ENCODE measurements around the gene NR1D1. TPM values are rescaled to one million over a fixed set of nuclear protein-coding genes. Genes with fewer than 3 reads are reported as not detected.
A peak's percentile ranks its signal among the peaks of the same experiment; 100 is the strongest.

Gene NR1D1
- total RNA-seq, 1 experiment from 2014 or later, result 8.8 TPM

DNA sequence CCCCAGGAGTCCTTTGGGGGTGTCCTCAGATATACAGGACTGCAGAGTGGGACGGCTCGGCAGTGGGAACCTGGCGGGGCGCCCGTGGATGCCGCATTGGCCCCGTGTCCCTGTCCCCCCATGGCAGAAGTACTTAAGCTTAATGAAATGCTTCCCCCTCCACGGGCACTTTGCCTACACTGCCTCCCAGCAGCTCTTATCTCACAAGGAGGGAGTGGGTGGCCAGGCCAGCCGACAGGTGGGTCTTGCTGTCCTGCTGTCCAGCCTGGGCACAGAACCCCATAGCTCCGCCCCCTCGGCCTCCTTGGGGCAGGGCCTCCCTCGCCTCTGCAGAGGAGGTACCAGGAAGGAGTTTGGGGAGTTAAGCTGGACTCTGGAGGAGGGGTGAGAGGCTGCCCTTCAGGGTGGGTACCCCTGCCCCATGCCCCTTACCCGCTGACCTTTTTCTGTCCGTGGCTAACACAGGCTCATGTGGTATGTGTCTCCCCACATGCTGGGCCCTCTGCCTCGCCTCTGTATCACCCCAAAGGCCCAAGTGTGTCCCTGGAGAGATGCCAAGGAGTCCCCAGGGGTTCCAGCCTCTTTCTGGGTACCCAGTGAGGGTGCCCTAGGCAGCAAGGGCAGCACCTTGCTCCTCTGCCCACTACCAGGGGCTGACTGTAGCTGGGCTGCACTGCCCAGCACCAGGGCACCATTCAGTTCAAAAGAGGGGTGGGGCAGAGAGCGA, 28.9 kb downstream of the NR1D1 start:
- H3K27me3 ChIP-seq (ENCODE audit: control insufficient read depth, insufficient read depth, low read length), result no peaks in the 10 kb centered on the region
- TF ChIP-seq POLR2AphosphoS5 (IDR thresholded peaks at IDR 0.05; ENCODE audit: low read depth, low read length) (no peak), TCF7L2 (IDR thresholded peaks at IDR 0.05; ENCODE audit: low read depth, low read length) (no peak), SIN3A (IDR thresholded peaks at IDR 0.05; ENCODE audit: borderline replicate concordance, insufficient read depth, low read depth, low read length) (no peak)
- TF ChIP-seq, protein P1, sequence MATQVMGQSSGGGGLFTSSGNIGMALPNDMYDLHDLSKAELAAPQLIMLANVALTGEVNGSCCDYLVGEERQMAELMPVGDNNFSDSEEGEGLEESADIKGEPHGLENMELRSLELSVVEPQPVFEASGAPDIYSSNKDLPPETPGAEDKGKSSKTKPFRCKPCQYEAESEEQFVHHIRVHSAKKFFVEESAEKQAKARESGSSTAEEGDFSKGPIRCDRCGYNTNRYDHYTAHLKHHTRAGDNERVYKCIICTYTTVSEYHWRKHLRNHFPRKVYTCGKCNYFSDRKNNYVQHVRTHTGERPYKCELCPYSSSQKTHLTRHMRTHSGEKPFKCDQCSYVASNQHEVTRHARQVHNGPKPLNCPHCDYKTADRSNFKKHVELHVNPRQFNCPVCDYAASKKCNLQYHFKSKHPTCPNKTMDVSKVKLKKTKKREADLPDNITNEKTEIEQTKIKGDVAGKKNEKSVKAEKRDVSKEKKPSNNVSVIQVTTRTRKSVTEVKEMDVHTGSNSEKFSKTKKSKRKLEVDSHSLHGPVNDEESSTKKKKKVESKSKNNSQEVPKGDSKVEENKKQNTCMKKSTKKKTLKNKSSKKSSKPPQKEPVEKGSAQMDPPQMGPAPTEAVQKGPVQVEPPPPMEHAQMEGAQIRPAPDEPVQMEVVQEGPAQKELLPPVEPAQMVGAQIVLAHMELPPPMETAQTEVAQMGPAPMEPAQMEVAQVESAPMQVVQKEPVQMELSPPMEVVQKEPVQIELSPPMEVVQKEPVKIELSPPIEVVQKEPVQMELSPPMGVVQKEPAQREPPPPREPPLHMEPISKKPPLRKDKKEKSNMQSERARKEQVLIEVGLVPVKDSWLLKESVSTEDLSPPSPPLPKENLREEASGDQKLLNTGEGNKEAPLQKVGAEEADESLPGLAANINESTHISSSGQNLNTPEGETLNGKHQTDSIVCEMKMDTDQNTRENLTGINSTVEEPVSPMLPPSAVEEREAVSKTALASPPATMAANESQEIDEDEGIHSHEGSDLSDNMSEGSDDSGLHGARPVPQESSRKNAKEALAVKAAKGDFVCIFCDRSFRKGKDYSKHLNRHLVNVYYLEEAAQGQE (IDR thresholded peaks at IDR 0.05; ENCODE audit: insufficient read depth in 1 of 2, low read depth in 2 of 2, low read length in 1 of 2), result no peak; a peak in 1 of 4 replicates
- TF ChIP-seq, protein P2, sequence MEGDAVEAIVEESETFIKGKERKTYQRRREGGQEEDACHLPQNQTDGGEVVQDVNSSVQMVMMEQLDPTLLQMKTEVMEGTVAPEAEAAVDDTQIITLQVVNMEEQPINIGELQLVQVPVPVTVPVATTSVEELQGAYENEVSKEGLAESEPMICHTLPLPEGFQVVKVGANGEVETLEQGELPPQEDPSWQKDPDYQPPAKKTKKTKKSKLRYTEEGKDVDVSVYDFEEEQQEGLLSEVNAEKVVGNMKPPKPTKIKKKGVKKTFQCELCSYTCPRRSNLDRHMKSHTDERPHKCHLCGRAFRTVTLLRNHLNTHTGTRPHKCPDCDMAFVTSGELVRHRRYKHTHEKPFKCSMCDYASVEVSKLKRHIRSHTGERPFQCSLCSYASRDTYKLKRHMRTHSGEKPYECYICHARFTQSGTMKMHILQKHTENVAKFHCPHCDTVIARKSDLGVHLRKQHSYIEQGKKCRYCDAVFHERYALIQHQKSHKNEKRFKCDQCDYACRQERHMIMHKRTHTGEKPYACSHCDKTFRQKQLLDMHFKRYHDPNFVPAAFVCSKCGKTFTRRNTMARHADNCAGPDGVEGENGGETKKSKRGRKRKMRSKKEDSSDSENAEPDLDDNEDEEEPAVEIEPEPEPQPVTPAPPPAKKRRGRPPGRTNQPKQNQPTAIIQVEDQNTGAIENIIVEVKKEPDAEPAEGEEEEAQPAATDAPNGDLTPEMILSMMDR (IDR thresholded peaks at IDR 0.05), result no peak
- H3K27ac ChIP-seq (ENCODE audit: low read length), result peak overlapping the region; percentile 85
- in situ Hi-C loops (cut with HindIII; ENCODE audit: low pct_unique_long_range_greater_than_20kb, low sequenced_read_pairs) (no loop called here), intact Hi-C loops (cut with micrococcal nuclease; ENCODE audit: unreplicated experiment) (no loop called here)
- peak overlapping the region in 1 of 2 experiments; percentile 29; a peak in 2 of 4 replicates for H3K4me3 ChIP-seq (ENCODE audit: low read depth in 2 of 2, low read length in 2 of 2)
- ATAC-seq, result peak; percentile 44
- POLR2A ChIA-PET, result no interaction called here
- peaks cover 69% of the 10 kb centered on the region for H3K4me1 ChIP-seq (ENCODE audit: control insufficient read depth, insufficient read depth, low read length)
- BruUV-seq (replicated peaks), result no TSS peak
- DNase-seq (ENCODE audit: low read depth, low spot score), result no peak
- no peaks in the 10 kb centered on the region for H3K9me3 ChIP-seq (ENCODE audit: control insufficient read depth, insufficient read depth, low read depth, low read length)
- CTCF ChIA-PET, result interaction anchor here (0.6 to 1.3 kb wide), 2 partner anchors 41 to 44 kb away, joined by 3 read pairs; no protein-coding TSS in a partner anchor
- no peaks in the 10 kb centered on the region for H3K36me3 ChIP-seq (ENCODE audit: control insufficient read depth, insufficient read depth, low read length)

DNA sequence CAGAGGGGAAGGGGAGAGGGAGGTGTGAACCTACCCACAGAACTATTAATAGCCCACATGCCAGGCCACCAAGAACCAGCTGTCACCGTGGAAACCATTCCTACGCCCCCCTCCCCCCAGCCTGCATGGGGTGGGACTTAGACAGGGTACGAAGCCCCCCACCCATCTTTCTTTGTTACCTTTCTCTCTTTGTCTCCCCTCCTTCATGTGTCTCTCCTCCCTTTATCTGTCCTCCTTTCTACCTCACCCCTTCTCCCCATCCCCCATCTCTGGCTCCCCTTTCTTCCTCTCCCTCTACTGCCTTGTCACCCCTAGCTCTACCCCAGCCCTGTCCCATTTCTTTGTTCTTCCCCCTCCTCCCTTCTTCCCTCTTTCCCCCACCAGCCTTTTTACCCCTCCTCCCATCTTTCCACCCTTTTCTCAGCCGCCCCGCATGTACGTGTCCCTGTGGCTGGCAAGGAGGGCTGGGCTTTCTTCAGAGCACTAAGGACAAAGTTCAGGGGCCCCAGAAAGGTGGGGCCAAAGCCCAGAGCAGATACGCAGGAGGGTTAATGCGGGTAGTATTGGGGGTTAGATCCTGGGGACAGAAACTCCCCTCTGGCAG, 29.6 kb downstream of the NR1D1 start:
- no peak for DNase-seq (ENCODE audit: low read depth, low spot score)
- peak overlapping the region; percentile 85 for H3K27ac ChIP-seq (ENCODE audit: low read length)
- no TSS peak for BruUV-seq (replicated peaks)
- H3K9me3 ChIP-seq (ENCODE audit: control insufficient read depth, insufficient read depth, low read depth, low read length), result no peaks in the 10 kb centered on the region
- in situ Hi-C loops (cut with HindIII; ENCODE audit: low pct_unique_long_range_greater_than_20kb, low sequenced_read_pairs) (no loop called here), intact Hi-C loops (cut with micrococcal nuclease; ENCODE audit: unreplicated experiment) (no loop called here)
- ATAC-seq, result no peak
- peak overlapping the region in 1 of 2 experiments; percentile 29; a peak in 2 of 4 replicates for H3K4me3 ChIP-seq (ENCODE audit: low read depth in 2 of 2, low read length in 2 of 2)
- ChIA-PET CTCF (interaction anchor here (1.3 kb wide), 1 partner anchor 42 kb away, joined by 3 read pairs; no protein-coding TSS in a partner anchor), POLR2A (no interaction called here)
- peaks cover 71% of the 10 kb centered on the region for H3K4me1 ChIP-seq (ENCODE audit: control insufficient read depth, insufficient read depth, low read length)
- H3K27me3 ChIP-seq (ENCODE audit: control insufficient read depth, insufficient read depth, low read length), result no peaks in the 10 kb centered on the region
- no peaks in the 10 kb centered on the region for H3K36me3 ChIP-seq (ENCODE audit: control insufficient read depth, insufficient read depth, low read length)
- TF ChIP-seq TCF7L2 (IDR thresholded peaks at IDR 0.05; ENCODE audit: low read depth, low read length) (no peak), SIN3A (IDR thresholded peaks at IDR 0.05; ENCODE audit: borderline replicate concordance, insufficient read depth, low read depth, low read length) (no peak), POLR2AphosphoS5 (IDR thresholded peaks at IDR 0.05; ENCODE audit: low read depth, low read length) (no peak)
- TF ChIP-seq, protein P2 (IDR thresholded peaks at IDR 0.05), result no peak
- TF ChIP-seq, protein P1 (IDR thresholded peaks at IDR 0.05; ENCODE audit: insufficient read depth in 1 of 2, low read depth in 2 of 2, low read length in 1 of 2), result no peak
